22Rv1 (cell line): ENCODE results near the gene FHOD3.

Experiments used
- CTCF ChIP-seq: fragments of 450-650 bp; IDR thresholded peaks from 2 replicates; pipeline ENCODE4 v1.5.1; 2017; ENCODE audit warnings: mild to moderate bottlenecking
- ZFX ChIP-seq: fragments of 450-650 bp; IDR thresholded peaks from 2 replicates; pipeline ENCODE4 v1.6.1; 2017; ENCODE audit warnings: antibody characterized with exemption, borderline replicate concordance

- TF ChIP-seq CTCF: no peak
- no peak for TF ChIP-seq ZFX
Measured at GRCh38 chr18:36264283-36264682, 33.2 kb upstream of the FHOD3 start.
